GM21447 (cell line): ENCODE data around the gene MCRIP1.

Source experiments
- ATAC-seq: cut with Tn5 transposase; IDR thresholded peaks from one replicate; pipeline ENCODE4 v1.9.1; 2021; ENCODE audit not compliant: unreplicated experiment

Gene MCRIP1

GRCh38 chr17:81833160-81833920 is at the start of gene MCRIP1:
Gene MCRIP1, minus strand, starts transcription at chr17:81833291. Its CDS starts 8,785 bp downstream, at chr17:81824506.
- peak; percentile 59 for ATAC-seq

GRCh38 chr17:81879121-81879520 is 46.0 kb upstream of the MCRIP1 start:
- ATAC-seq, result no peak

GRCh38 chr17:81878294-81878693 is 45.2 kb upstream of the MCRIP1 start:
- ATAC-seq, result no peak

- ATAC-seq, result no peak
Measured at GRCh38 chr17:81877569-81877968, 44.5 kb upstream of the MCRIP1 start.

GRCh38 chr17:81871387-81872230 is 38.5 kb upstream of the MCRIP1 start:
- no peak for ATAC-seq

- peak; percentile 32 for ATAC-seq
Measured at GRCh38 chr17:81870981-81871386, 37.9 kb upstream of the MCRIP1 start, which contains the start of gene ARHGDIA. Gene ARHGDIA, minus strand, starts transcription at chr17:81871337. Its CDS starts 1,407 bp downstream, at chr17:81869930.

GRCh38 chr17:81870131-81870980 is 37.3 kb upstream of the MCRIP1 start:
- ATAC-seq, result no peak

- ATAC-seq, result no peak
Measured at GRCh38 chr17:81869221-81870130, 36.4 kb upstream of the MCRIP1 start.

GRCh38 chr17:81868674-81869220 is 35.7 kb upstream of the MCRIP1 start:
- no peak for ATAC-seq

- ATAC-seq, result no peak
Measured at GRCh38 chr17:81867991-81868673, 35.0 kb upstream of the MCRIP1 start.

GRCh38 chr17:81867170-81867990 is 34.3 kb upstream of the MCRIP1 start:
- ATAC-seq, result no peak

GRCh38 chr17:81866440-81867169 is 33.5 kb upstream of the MCRIP1 start:
- no peak for ATAC-seq

- ATAC-seq, result no peak
Measured at GRCh38 chr17:81865733-81866439, 32.8 kb upstream of the MCRIP1 start.

- ATAC-seq, result no peak
Measured at GRCh38 chr17:81865358-81865732, 32.3 kb upstream of the MCRIP1 start.

GRCh38 chr17:81863833-81864768 is 31.0 kb upstream of the MCRIP1 start:
- no peak for ATAC-seq

- no peak for ATAC-seq
Measured at GRCh38 chr17:81863123-81863675, 30.1 kb upstream of the MCRIP1 start.
